C4-2B (cell line): ENCODE results near the gene YBX3.

Experiments
- H3K27ac ChIP-seq: fragments of 450-650 bp; 2 replicates; pipeline ENCODE4 v1.5.1; 2017
- CTCF ChIP-seq: fragments of 450-650 bp; conservative IDR thresholded peaks from 2 replicates; pipeline ENCODE4 v1.5.1; 2017; ENCODE audit warnings: mild to moderate bottlenecking
- ZFX ChIP-seq: fragments of 450-650 bp; IDR thresholded peaks from 2 replicates; pipeline ENCODE4 v1.6.1; 2017

Gene YBX3

GRCh38 chr12:10721651-10722501, 1.2 kb downstream of the YBX3 start:
- H3K27ac ChIP-seq, result peak overlapping the region; percentile 90
- TF ChIP-seq ZFX (no peak), CTCF (no peak)

- peak overlapping the region; percentile 90; the same call in 1 of the 2 replicates for H3K27ac ChIP-seq
- TF ChIP-seq ZFX (no peak), CTCF (no peak)
These were observed 2.0 kb downstream of the YBX3 start for GRCh38 chr12:10720974-10721650.

GRCh38 chr12:10719482-10719881, 3.6 kb downstream of the YBX3 start:
- no peak overlapping the region for H3K27ac ChIP-seq
- TF ChIP-seq ZFX, result no peak
- no peak for TF ChIP-seq CTCF

- H3K27ac ChIP-seq, result no peak overlapping the region
These were observed 4.8 kb downstream of the YBX3 start for GRCh38 chr12:10718279-10718821.

GRCh38 chr12:10717410-10717809, 5.7 kb downstream of the YBX3 start:
- TF ChIP-seq ZFX (no peak), CTCF (no peak)
- no peak overlapping the region for H3K27ac ChIP-seq

More at GRCh38 chr12:10718279-10718821, 4.8 kb downstream of the YBX3 start:
- TF ChIP-seq ZFX (no peak), CTCF (no peak)

GRCh38 chr12:10716704-10717315, 6.3 kb downstream of the YBX3 start:
- H3K27ac ChIP-seq, result no peak overlapping the region
- no peak for TF ChIP-seq CTCF
- no peak for TF ChIP-seq ZFX
